Loucy (cell line): ENCODE results near the gene VAV3.

Source experiments
- EZH2phosphoT487 ChIP-seq: fragments of 200-600 bp; IDR thresholded peaks from 2 replicates; pipeline ENCODE4 v1.6.1; 2018; ENCODE audit warnings: antibody characterized with exemption, mild to moderate bottlenecking, moderate library complexity, borderline replicate concordance
- TF ChIP-seq, protein P1 (sequence below): fragments of 200-600 bp; sonication (generic); conservative IDR thresholded peaks from 2 replicates; pipeline ENCODE4 v1.5.1; 2014; ENCODE audit warnings: mild to moderate bottlenecking, antibody characterized with exemption, low read length

DNA sequence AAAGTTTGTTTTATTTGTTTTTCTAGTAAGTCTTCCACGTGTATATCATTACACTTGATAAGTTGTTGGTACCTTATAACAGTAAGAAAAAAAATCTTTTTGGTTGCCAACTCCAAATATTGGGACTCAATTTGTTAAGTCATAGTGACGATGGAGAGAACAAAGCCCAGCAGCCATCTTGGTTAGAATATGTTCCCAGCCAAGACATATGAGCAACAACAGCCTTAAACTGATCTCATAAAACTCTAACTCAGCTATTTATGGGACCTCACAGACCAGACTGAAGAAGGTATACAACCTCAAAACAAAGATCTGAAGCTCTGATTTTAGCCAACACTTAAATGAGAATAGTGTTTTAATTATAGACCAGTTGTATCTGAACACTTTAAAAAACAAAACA lies 281.3 kb downstream of the VAV3 start:
- TF ChIP-seq, protein P1, sequence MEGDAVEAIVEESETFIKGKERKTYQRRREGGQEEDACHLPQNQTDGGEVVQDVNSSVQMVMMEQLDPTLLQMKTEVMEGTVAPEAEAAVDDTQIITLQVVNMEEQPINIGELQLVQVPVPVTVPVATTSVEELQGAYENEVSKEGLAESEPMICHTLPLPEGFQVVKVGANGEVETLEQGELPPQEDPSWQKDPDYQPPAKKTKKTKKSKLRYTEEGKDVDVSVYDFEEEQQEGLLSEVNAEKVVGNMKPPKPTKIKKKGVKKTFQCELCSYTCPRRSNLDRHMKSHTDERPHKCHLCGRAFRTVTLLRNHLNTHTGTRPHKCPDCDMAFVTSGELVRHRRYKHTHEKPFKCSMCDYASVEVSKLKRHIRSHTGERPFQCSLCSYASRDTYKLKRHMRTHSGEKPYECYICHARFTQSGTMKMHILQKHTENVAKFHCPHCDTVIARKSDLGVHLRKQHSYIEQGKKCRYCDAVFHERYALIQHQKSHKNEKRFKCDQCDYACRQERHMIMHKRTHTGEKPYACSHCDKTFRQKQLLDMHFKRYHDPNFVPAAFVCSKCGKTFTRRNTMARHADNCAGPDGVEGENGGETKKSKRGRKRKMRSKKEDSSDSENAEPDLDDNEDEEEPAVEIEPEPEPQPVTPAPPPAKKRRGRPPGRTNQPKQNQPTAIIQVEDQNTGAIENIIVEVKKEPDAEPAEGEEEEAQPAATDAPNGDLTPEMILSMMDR = no peak
- no peak for TF ChIP-seq EZH2phosphoT487
